Neural cell (in vitro differentiated cells): ENCODE measurements around the gene GRB7. TPM values are rescaled to one million over a fixed set of nuclear protein-coding genes. Genes with fewer than 3 reads are reported as not detected.

Experiments
- H2AFZ ChIP-seq: fragments of 200-600, 300-800 bp; sonication (generic), shearing (Covaris generic); 2 replicates; pipeline ENCODE4 v1.6.0; 2014; ENCODE audit warnings: low read depth, mild to moderate bottlenecking, antibody characterized with exemption, low read length, moderate library complexity
- H3F3A ChIP-seq: fragments of 200-600 bp; shearing (Covaris generic); 2 replicates; pipeline ENCODE4 v1.6.1; 2016; ENCODE audit warnings: mild to moderate bottlenecking, moderate library complexity, mixed read lengths, antibody characterized with exemption, low read length; ENCODE audit not compliant: insufficient read depth, poor library complexity, severe bottlenecking
- H3K27ac ChIP-seq: fragments of 200-600, 300-800 bp; sonication (generic), shearing (Covaris generic); 2 replicates; pipeline ENCODE4 v1.5.1; 2014; ENCODE audit warnings: mild to moderate bottlenecking, low read length, moderate library complexity
- H3K27me3 ChIP-seq: fragments of 300-800, 200-600 bp; sonication (generic), shearing (Covaris generic); 2 replicates; pipeline ENCODE4 v1.6.0; 2014; ENCODE audit warnings: mild to moderate bottlenecking, low read depth, low read length, moderate library complexity; ENCODE audit not compliant: insufficient read depth
- H3K36me3 ChIP-seq: fragments of 300-800, 200-600 bp; sonication (generic), shearing (Covaris generic); 2 replicates; pipeline ENCODE4 v1.5.1; 2014; ENCODE audit warnings: mild to moderate bottlenecking, antibody characterized with exemption, low read length, moderate library complexity; ENCODE audit not compliant: insufficient read depth
- H3K4me2 ChIP-seq: fragments of 300-800, 200-600 bp; sonication (generic), shearing (Covaris generic); 2 replicates; pipeline ENCODE4 v1.6.0; 2014; ENCODE audit warnings: mild to moderate bottlenecking, low read length
- H3K4me3 ChIP-seq: fragments of 300-800, 200-600 bp; sonication (generic), shearing (Covaris generic); 2 replicates; pipeline ENCODE4 v1.5.1; 2014; ENCODE audit warnings: mild to moderate bottlenecking, low read length, moderate library complexity
- H3K79me2 ChIP-seq: fragments of 200-600 bp; shearing (Covaris generic); replicated peaks from 2 replicates; pipeline ENCODE4 v1.6.0; 2014; ENCODE audit warnings: mild to moderate bottlenecking, low read length, moderate library complexity; ENCODE audit not compliant: insufficient read depth
- H3K9ac ChIP-seq: fragments of 300-800, 200-600 bp; sonication (generic), shearing (Covaris generic); 2 replicates; pipeline ENCODE4 v1.6.1; 2016; ENCODE audit warnings: mild to moderate bottlenecking, low read length, mixed read lengths
- H3K9me2 ChIP-seq: fragments of 200-600 bp; shearing (Covaris generic); 2 replicates; pipeline ENCODE4 v1.6.1; 2016; ENCODE audit warnings: mild to moderate bottlenecking, low read length, mixed read lengths; ENCODE audit not compliant: insufficient read depth
- H3K9me3 ChIP-seq: fragments of 200-600, 300-800 bp; sonication (generic), shearing (Covaris generic); 2 replicates; pipeline ENCODE4 v1.6.1; 2016; ENCODE audit warnings: mild to moderate bottlenecking, mixed run types, low read length, moderate library complexity, mixed read lengths
- H4K20me1 ChIP-seq: fragments of 200-600 bp; shearing (Covaris generic); 2 replicates; pipeline ENCODE4 v1.6.1; 2016; ENCODE audit warnings: mild to moderate bottlenecking, mixed run types; ENCODE audit not compliant: insufficient read depth
- EP300 ChIP-seq: fragments of 450-650 bp; conservative IDR thresholded peaks from 2 replicates; pipeline ENCODE4 v1.6.1; 2014; ENCODE audit warnings: antibody characterized with exemption, mild to moderate bottlenecking, moderate library complexity; ENCODE audit not compliant: poor library complexity, severe bottlenecking
- EZH2 ChIP-seq: fragments of 200-600, 300-800 bp; shearing (Covaris generic), sonication (generic); IDR thresholded peaks from 2 replicates; pipeline ENCODE4 v1.6.1; 2014; ENCODE audit warnings: antibody characterized with exemption, low read length, borderline replicate concordance, mild to moderate bottlenecking; ENCODE audit not compliant: insufficient read depth, poor library complexity, severe bottlenecking
- MXI1 ChIP-seq: fragments of 450-650 bp; conservative IDR thresholded peaks from 2 replicates; pipeline ENCODE4 v1.6.1; 2014; ENCODE audit warnings: antibody characterized with exemption, mild to moderate bottlenecking; ENCODE audit not compliant: poor library complexity, severe bottlenecking
- POLR2AphosphoS5 ChIP-seq: IDR thresholded peaks from 2 replicates; pipeline ENCODE4 v1.6.1; 2012
- RAD21 ChIP-seq: fragments of 450-650 bp; conservative IDR thresholded peaks from 2 replicates; pipeline ENCODE4 v1.6.1; 2014; ENCODE audit warnings: antibody characterized with exemption, mild to moderate bottlenecking, moderate library complexity
- REST ChIP-seq: IDR thresholded peaks from 2 replicates; pipeline ENCODE4 v1.6.1; 2012; ENCODE audit warnings: borderline replicate concordance
- SMC3 ChIP-seq: fragments of 450-650 bp; conservative IDR thresholded peaks from 2 replicates; pipeline ENCODE4 v1.6.1; 2014; ENCODE audit warnings: antibody characterized with exemption, mild to moderate bottlenecking, moderate library complexity; ENCODE audit not compliant: poor library complexity
- TAF1 ChIP-seq: IDR thresholded peaks from 2 replicates; pipeline ENCODE4 v1.6.1; 2012; ENCODE audit warnings: low read depth
- polyA plus RNA-seq: library from polyadenylated mRNA; depleted of rRNA; stranded (reverse); fragments of >200 nt; gene quantifications from 2 replicates; pipeline ENCODE4 v1.2.3, GENCODE V29; 2014
- small RNA-seq, 3 experiments: library from RNA; depleted of rRNA; stranded (forward); fragments of <200 nt; gene quantifications; one replicate each; pipeline ENCODE3, GENCODE V24; 2012
- TF ChIP-seq, protein P1 (sequence below): fragments of 450-650 bp; IDR thresholded peaks from 2 replicates; pipeline ENCODE4 v1.5.1; 2014; ENCODE audit warnings: antibody characterized with exemption, mild to moderate bottlenecking, moderate library complexity; ENCODE audit not compliant: poor library complexity, severe bottlenecking

The GRB7 gene
- polyA plus RNA-seq, 1 donor from 2014 or later, result not detected

GRCh38 chr17:39793301-39793872 is 55.6 kb downstream of the GRB7 start:
- no peak overlapping the region for H2AFZ ChIP-seq
- no peak overlapping the region for H3K9ac ChIP-seq
- H3K79me2 ChIP-seq, result no peaks in the 10 kb centered on the region
- H3K4me2 ChIP-seq, result no peak overlapping the region
- H3K27me3 ChIP-seq, result no peaks in the 10 kb centered on the region
- no peaks in the 10 kb centered on the region for H3K36me3 ChIP-seq
- no peak overlapping the region for H3K4me3 ChIP-seq
- H3F3A ChIP-seq, result no peaks in the 10 kb centered on the region
- no peaks in the 10 kb centered on the region for H3K9me2 ChIP-seq
- no peaks in the 10 kb centered on the region for H4K20me1 ChIP-seq
- TF ChIP-seq SMC3, result no peak
- TF ChIP-seq RAD21, result no peak
- TF ChIP-seq EP300, result no peak
- no peak for TF ChIP-seq TAF1
- no peak for TF ChIP-seq MXI1
- no peak overlapping the region for H3K27ac ChIP-seq
- H3K9me3 ChIP-seq, result no peaks in the 10 kb centered on the region

DNA sequence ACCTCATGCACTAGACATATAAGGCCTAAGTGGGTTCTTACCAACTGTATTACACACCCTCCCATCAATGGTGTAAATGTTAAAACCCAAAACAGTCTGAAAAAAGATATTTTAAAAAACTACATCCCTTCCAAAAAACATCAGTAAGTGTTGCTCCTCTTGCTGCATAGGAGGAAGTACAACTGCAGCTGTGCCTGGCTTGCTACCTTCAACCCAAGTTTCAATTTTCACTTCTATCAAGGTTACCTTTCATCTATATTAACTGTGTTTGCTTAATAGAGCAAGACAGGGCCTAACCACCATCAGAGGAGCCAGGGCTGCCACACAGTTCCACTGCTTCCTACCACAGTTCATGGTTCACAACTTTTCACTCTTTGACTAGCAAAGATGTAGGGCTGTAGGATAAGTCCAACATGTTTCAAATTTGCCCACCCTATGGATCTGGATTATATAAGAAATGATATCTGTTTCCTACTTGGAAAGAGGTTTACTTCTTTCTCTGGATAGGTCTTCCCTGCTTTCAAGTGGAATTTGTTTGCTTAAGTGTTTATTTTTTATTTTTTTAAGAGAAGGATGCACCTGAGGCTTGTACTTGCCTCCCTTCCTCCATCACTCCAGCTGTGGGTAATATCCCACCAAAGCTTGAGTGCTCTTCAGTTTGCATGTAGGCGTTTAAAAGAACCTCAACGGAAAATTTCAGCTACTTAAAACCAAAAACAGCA is 56.7 kb downstream of the GRB7 start:
- no peak overlapping the region for H3K4me2 ChIP-seq
- TF ChIP-seq REST, result no peak
- TF ChIP-seq, protein P1, sequence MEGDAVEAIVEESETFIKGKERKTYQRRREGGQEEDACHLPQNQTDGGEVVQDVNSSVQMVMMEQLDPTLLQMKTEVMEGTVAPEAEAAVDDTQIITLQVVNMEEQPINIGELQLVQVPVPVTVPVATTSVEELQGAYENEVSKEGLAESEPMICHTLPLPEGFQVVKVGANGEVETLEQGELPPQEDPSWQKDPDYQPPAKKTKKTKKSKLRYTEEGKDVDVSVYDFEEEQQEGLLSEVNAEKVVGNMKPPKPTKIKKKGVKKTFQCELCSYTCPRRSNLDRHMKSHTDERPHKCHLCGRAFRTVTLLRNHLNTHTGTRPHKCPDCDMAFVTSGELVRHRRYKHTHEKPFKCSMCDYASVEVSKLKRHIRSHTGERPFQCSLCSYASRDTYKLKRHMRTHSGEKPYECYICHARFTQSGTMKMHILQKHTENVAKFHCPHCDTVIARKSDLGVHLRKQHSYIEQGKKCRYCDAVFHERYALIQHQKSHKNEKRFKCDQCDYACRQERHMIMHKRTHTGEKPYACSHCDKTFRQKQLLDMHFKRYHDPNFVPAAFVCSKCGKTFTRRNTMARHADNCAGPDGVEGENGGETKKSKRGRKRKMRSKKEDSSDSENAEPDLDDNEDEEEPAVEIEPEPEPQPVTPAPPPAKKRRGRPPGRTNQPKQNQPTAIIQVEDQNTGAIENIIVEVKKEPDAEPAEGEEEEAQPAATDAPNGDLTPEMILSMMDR, result no peak
- TF ChIP-seq TAF1, result no peak
- TF ChIP-seq EZH2, result no peak
- no peak for TF ChIP-seq SMC3
- no peak for TF ChIP-seq EP300
- TF ChIP-seq RAD21, result no peak
- no peak for TF ChIP-seq POLR2AphosphoS5
- TF ChIP-seq MXI1, result no peak

More for the DNA sequence above, 56.7 kb downstream of the GRB7 start:
- Histone ChIP-seq H3K27me3 (no peaks in the 10 kb centered on the region), H4K20me1 (no peaks in the 10 kb centered on the region), H3K36me3 (no peaks in the 10 kb centered on the region), H3K4me3 (no peak overlapping the region), H3F3A (no peaks in the 10 kb centered on the region), H3K79me2 (no peaks in the 10 kb centered on the region), H3K9me2 (no peaks in the 10 kb centered on the region), H3K9me3 (no peaks in the 10 kb centered on the region), H3K9ac (no peak overlapping the region), H3K27ac (no peak overlapping the region), H2AFZ (no peak overlapping the region)

Small RNA genes within 50 kb of the gene (small RNA-seq; reads per million reads assigned to genes)
- gene MIR4728, result 0 to 0.97 (median 0) reads per million in 3 experiments

Other genes with a start within 250 kb of the GRB7 start
- gene NEUROD2, start 130.0 kb upstream of the GRB7 start, polyA plus RNA-seq, result not detected in 2 replicates
- 1.8 and 3.5 TPM in 2 replicates for gene PPP1R1B, start 111.0 kb upstream of the GRB7 start, polyA plus RNA-seq
- gene STARD3, start 100.8 kb upstream of the GRB7 start, polyA plus RNA-seq, result 105 and 121 TPM in 2 replicates
- 3.3 and 3.7 TPM in 2 replicates for gene TCAP, start 72.6 kb upstream of the GRB7 start, polyA plus RNA-seq
- 1.5 TPM in 1 of 2 replicates, not detected in the other for gene PNMT, start 69.5 kb upstream of the GRB7 start, polyA plus RNA-seq
- gene PGAP3, start 49.9 kb upstream of the GRB7 start, polyA plus RNA-seq, result 27.2 and 30.7 TPM in 2 replicates
- gene ERBB2, start 37.9 kb upstream of the GRB7 start, polyA plus RNA-seq, result 8.7 and 16.0 TPM in 2 replicates
- 104 and 106 TPM in 2 replicates for gene MIEN1, start 7.4 kb upstream of the GRB7 start, polyA plus RNA-seq
- not detected in 2 replicates for gene IKZF3, start 126.4 kb downstream of the GRB7 start, polyA plus RNA-seq
- gene ZPBP2, start 130.3 kb downstream of the GRB7 start, polyA plus RNA-seq, result not detected in 2 replicates
- gene GSDMB, start 180.7 kb downstream of the GRB7 start, polyA plus RNA-seq, result 22.7 and 40.2 TPM in 2 replicates
- gene ORMDL3, start 189.7 kb downstream of the GRB7 start, polyA plus RNA-seq, result 90.1 and 97.1 TPM in 2 replicates
- gene LRRC3C, start 189.8 kb downstream of the GRB7 start, polyA plus RNA-seq, result not detected in 2 replicates
- gene GSDMA, start 225.1 kb downstream of the GRB7 start, polyA plus RNA-seq, result not detected in 2 replicates
- gene PSMD3, start 242.9 kb downstream of the GRB7 start, polyA plus RNA-seq, result 117 and 139 TPM in 2 replicates